ENCODE measurements around the gene STUM.

GRCh38 chr1:226618380-226618779 lies 69.8 kb downstream of the STUM start:
- TF ChIP-seq FOXM1 (IDR thresholded peaks at IDR 0.05; ENCODE audit: borderline replicate concordance): no peak
- TF ChIP-seq FOXK2 (IDR thresholded peaks at IDR 0.05): no peak
- no peak for TF ChIP-seq BHLHE40 (IDR thresholded peaks at IDR 0.05; ENCODE audit: borderline replicate concordance)
- no peak for TF ChIP-seq ELF4 (IDR thresholded peaks at IDR 0.05)
- TF ChIP-seq SP1 (IDR thresholded peaks at IDR 0.05): no peak

Measured in HEK293T (cell line).